NCI-H748 treated with DMSO at 0.1 percent for 48 hours (cell line): ENCODE measurements around the gene MALL.
"Not testable (repeated sequence)": the region's sequence is repeated elsewhere in the genome, so short reads cannot be mapped to it uniquely, and the experiment has no call there.

Experiments used
- DNase-seq: peaks from one replicate; lab custom pipeline; 2025; lab: John Stamatoyannopoulos, UW

The MALL gene

DNA sequence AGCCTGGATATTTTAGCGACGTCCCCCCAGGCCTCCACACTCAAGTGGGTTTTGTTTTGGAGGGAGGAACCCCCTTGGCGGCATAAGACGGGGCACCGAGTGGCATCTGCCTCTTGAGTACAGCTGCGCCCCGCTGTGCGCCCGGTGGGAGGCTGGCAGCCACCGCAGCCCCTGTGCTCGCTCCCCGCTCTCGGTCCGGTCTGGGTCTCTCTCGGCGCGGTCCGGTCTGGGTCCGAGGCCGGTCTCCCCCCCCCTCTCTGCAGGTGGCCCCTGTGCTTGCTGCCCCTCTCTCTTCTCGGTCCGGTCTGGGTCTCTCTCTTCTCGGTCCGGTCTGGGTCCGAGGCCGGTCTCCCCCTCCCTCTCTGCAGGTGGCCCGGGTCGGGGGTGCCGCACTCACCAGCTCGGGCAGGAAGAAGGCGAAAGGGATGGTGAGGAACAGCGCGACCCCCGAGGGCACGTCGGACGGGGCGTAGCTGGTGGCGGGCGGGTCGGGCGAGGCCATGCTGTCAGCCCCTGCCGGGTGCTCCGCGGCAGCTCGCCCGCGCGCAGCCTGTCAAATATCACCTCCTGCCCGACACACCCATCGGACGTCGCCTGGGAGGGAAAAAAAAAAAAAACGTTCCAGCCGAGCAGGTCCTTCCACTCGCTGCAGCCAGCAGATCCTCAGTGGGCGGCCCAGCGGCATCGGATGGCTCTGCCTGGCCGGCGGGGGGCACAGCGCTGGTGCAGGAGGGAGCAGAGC, at the start of gene MALL:
MALL (minus strand) TSS at position 532 of the 742 bp plus-strand sequence; CDS start at position 502, 30 bp downstream.
- peak; percentile 43 for DNase-seq

DNA sequence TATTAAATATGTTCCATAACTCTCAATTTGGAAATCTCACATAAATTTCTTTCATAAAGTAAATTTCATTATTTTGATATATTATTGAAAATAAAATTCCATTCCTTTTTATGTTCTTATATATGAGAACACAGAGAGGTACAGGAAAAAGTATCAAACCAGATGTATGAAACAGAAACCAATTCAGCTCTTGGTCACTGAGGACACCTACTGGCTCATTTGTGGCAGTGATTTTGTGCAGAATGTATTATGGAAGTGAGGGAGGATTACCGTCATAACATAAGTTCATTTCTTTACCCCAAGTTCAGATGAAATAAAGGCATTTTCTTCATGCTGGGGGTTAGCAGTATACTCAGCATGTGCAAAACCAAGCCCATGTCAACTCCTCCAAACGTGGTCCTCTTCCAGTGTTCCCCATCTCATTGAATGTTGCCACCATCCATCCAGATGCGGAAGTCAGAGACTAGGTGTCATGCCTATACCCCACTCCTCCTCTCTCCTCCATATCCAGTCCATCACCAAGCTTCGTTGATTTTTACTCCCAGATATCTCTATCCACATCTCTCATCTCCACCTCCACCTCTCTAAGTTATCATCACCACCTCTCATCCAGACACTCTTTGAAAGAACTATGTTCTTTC, 41.7 kb upstream of the MALL start:
- peak; percentile 26 for DNase-seq

DNA sequence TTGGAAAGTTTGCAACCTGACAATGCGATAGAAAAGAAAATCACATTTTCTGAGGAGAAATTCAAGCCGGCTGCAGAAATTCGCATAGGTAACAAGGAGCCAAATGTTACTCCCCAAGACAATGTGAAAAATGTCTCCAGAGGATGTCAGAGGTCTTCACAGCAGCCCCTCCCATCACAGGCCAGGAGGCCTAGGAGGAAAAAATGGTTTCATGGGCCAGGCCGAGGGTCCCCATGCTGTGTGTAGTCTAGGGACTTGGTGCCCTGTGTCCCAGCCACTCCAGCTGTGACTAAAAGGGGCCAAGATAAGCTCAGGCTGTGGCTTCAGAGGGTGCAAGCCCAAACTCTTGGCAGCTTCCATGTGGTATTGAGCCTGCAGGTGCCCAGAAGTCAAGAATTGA, 39.2 kb upstream of the MALL start:
- DNase-seq, result not testable (repeated sequence)

DNA sequence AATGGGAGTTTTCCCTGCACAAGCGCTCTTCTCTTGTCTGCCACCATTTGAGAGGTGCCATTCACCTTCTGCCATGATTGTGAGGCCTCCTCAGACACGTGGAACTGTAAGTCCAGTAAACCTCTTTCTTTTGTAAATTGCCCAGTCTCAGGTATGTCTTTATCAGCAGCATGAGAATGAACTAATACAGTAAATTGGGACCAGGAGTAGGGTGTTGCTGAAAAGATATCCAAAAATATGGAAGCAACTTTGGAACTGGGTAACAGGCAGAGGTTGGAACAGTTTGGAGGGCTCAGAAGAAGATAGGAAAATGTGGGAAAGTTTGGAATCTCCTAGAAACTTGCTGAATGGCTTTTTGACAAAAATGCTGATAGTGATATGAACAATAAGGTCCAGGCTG, 38.6 kb upstream of the MALL start:
- not testable (repeated sequence) for DNase-seq

DNA sequence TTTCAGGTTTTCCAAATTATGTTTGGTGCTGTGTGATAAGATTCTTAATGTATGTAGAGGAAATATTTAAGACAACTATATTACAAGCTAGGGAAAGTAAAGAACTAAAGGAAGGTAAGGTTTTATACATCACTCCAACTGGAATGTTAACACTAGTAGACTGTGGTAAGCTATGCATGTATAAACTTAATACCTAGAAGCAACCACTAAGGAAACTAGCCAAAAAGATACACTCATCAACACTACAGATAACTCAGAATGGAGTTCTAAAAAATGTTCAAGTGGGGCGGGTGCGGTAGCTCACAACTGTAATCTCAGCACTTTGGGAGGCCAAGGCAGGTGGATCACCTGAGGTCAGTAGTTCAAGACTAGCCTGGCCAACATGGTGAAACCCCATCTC, 37.8 kb upstream of the MALL start:
- no peak for DNase-seq

DNA sequence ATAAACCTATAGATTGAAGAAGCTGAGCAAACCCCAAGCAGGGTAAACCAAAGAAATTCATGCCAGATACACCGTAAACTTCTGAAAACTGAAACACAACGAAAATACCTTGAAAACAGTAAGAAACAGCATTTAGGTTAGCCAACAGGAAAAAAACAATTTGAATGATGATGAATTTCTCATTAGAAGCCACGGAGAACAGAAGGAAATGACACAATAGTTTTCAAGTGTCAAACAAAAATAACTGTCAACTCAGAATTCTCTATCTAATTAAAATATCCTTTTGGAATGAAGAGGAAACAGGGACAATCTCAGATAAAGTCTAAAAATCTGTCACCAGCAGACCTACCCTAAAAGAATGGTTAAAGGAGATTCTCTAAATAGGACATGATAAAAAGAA, 37.3 kb upstream of the MALL start:
- no peak for DNase-seq

DNA sequence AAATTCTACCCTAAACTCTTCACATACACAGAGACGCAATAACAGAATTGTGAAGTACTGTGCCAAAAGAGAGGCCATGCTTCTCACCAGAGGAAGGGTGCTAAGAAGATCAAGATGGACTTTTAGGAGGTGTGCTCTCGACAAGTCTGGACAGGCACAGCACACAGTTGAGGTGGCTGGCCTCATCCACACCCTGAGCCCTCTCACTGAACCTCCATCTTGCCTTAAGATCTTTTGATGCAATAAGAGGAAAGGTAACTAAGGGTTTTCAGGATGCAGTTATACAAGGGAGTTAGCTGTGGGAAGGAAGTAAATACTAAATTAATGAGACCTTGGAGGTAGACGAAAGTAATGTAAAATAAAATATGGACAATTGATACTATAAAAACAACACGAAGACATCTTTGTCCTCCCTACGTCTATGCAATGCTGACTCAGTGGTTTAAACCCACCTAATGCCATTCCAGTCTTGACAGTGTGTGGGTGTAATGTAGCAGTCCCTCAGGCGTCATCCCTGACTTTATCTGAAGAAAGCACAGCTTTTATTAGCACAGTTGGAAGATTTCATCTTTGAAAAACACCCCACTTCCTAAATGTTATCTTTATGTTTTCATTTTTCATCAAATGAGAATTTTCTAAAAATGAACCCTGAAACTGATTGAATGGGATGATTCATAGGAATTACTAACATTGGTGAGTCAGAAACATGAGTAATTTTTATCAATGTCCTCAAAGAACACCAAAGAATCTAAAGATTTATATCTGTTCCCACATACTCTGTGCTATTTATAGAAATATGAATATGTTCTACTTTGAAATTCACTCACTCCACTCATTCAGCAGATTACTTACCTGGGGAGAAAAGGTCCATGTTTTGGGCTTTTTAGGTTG, 34.0 kb upstream of the MALL start:
- DNase-seq, result no peak

DNA sequence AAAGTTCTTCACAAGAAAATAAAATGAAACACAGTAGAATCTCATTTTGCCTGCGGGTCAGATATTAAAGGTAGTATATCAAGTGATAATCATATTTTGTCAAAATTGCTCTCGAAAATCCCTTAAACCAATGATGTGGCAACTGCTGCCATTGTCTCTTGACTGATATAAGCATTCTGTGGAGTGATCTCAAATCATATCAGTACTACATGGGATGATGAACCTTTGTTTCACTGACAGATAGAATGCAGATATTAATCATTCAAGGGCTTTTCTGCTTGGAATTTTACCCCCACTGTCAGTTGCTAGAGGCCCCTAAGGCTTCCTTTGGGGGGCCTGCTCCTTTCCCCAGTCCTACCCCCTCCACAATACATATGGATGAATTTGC, 31.3 kb upstream of the MALL start:
- DNase-seq, result no peak

DNA sequence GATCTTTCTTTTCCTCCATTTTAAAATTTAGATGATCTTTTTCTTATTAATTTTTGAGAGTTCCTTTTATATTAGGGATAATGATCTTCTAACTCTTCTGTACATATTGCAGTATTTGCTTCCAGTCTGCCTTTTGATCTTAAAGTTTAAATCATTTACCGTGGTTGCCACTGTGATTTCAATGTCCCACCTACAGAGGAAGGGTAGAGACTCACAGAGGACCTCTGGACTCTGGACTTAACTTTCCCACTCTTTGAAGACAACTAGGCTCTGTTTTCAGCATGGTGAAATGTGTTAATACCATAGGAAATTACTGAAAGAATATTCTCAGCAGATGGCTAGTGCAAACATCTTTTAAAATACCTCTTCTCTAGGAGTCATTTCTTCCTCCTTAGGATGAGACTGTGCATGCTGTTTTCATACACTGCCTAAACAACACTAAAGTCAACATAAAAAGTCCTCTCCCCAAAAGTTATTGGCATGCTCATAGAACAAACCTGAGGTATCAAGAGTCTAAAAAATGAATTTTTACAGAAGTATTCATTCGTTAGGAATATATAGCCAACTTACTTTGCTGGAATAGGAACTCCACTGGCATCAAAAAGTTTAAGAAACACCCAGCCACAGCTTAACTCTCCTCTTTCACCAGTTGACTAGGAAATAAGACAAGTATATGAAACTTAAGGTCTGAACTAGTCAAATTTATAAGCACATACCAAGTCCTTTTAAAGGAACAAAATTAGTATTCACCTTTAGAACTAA, 30.7 kb upstream of the MALL start:
- DNase-seq, result no peak

DNA sequence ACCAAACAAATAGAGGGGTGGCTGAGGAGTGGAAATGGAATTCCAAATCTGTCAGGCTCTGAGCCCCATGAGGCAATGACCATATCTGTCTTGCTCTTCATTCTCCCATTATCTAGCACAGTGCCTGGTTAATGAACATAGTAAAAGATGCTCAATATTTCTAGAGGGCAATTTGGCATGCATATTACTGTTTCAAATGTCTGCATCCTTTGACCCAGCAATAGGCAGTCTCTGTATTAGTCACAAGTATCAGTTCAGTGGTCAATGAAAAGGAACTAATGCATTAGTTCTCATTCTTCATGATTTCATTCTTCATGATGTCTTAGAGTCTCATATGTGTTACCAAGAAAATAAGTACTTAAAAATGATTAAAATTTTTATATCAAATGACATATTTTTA, 28.4 kb upstream of the MALL start:
- DNase-seq, result no peak

DNA sequence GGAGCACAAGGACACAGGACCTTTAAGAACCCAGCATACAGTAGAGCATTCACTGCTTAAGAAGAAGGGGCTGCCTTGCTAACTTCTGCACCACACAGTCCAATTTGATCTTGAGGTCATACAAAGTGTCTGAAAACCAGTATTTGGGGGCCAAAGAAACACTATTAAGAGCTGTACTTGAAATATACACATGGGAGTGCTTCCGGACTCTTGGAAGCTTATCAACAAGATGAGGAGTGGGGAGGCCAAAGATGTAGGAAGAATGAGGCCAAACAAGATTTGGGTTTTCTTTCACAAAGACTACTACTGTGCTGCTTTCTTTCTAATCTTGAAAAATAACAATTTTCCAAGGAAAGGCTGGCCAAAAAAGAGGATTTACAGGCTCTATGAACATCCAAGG, 24.8 kb upstream of the MALL start:
- DNase-seq, result no peak

DNA sequence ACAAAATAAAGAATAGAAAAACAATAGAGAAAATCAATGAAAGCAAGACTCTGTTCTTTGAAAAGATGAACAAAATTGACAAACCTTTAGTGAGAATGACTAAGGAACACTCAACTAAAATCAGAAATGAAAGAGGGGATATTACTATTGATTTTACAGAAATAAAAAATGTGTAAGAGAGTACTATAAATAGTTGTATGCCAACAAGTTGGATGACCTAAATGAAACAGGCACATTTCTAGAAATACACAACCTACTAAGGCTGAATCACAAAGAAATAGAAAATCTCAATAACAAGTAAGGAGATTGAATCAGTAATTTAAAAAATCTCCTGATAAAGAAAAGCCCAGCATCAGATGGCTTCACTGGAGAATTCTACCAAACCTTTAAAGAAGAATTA, 18.4 kb upstream of the MALL start:
- no peak for DNase-seq

DNA sequence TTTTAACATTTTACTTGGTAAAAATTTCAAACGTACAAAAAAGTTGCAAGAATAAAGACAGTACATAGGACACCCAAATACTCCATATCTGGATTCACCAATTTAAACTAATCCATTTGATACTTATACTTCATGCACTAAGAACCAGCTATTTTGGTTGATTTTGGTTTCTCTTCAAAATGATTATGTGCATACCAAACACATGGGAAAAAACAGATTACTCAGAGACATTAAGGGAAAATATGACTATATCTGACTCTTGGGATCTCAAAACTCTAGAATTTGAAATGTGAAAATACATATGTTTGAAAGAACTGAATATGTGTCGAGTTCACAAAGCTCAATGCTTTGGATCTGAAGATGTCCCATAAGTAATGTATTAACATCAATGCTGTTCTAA, 15.5 kb upstream of the MALL start:
- no peak for DNase-seq

DNA sequence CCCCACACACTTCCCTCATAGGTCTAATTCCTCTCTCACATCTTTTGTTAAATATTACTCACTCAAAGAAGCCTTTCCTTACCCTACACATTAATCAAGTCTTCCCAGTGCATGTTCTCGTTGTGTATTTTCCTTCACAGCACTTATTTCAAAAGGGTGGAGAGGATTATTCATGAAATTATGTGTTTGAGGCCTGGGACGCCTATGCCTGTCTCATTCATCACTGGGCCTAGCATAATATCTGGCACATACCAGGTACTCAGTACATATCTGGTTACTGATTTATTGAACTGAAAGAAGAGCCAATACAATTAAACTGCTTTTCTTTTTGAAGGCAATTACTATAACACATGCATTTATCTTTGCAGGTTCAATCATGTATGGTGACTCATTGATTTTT, 15.1 kb upstream of the MALL start:
- no peak for DNase-seq

DNA sequence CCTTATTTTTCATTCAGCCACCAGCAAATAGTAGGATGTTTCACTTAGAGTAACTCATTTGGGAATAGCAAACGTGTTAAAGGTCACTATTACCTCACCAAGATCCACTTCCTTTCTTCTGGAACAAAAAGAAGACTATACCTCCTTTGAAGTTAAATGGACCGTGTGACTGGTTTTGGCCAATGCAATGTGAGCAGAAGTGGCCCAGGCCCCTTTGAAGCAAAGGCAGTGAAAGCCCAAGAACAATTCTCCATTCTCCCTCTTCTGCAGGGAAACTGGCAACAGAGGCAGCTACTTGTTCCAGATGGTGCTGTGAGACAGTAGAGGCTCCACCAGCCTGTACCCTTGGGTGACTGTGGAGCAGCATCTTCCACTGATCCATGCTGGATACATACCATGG, 11.3 kb upstream of the MALL start:
- no peak for DNase-seq

DNA sequence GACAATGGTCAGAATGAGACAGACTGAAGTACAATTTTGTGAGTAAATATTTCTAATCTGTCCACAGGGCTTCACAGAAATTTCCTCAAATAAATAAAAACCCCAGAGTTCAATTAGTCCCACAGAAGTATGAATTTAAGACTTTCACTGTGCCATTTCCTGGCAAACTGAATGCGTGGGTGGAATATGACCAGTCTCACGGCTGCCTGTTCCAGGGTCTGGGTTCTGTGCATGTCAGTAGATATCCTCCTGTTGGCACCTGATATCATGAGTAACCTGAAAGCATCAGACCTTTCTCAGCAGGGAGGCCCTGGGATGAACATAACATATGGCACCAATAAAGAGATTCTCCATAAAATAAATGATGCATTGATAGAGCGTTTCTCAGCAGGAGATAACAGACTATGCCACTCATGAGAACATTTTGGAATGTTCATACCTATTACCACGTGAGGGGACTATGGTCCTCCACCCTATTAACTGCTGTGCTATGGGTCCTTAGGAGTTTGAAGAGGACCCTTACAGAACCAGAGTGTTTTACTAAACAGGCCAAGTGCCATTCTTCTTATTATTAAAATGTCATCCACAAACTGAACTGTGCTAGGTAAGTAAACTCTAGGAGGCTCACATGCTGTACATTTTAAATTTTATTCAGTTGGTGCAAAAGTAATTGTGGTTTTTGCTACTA, 10.6 kb upstream of the MALL start:
- no peak for DNase-seq

DNA sequence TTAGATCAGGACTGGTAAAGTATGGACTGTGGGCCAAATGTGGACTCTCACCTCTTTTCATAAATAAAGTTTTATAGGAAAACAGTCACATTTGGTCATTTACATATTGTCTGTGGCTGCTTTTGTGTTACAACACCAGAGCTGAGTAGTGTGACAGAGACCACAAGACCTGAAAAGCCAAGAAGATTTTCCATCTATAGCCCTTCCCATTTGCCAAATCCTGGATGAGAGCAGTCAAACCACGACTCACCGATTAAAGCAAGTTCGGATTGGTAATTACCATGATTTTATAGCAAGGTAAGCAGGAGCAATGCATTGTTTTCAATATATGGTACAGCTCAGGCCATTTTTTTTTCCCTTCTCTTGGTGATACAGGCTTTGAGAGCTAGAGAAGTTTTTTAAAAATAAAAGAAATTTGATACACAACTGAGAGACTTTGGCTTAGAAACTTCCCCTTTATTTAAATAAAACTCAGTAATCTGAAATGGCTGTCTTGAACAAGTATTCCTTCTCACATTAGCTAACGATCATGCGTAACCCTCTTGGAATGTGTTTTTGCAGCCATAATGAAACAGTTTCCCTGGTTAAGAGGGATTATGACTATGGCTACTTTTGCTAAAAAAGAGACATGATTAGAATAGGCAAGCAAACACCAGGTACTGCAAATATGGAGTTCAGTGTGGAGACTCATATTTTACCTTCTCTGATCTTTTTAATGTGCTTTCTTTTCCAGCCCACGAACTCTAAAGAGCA, 9.5 kb upstream of the MALL start:
- no peak for DNase-seq

DNA sequence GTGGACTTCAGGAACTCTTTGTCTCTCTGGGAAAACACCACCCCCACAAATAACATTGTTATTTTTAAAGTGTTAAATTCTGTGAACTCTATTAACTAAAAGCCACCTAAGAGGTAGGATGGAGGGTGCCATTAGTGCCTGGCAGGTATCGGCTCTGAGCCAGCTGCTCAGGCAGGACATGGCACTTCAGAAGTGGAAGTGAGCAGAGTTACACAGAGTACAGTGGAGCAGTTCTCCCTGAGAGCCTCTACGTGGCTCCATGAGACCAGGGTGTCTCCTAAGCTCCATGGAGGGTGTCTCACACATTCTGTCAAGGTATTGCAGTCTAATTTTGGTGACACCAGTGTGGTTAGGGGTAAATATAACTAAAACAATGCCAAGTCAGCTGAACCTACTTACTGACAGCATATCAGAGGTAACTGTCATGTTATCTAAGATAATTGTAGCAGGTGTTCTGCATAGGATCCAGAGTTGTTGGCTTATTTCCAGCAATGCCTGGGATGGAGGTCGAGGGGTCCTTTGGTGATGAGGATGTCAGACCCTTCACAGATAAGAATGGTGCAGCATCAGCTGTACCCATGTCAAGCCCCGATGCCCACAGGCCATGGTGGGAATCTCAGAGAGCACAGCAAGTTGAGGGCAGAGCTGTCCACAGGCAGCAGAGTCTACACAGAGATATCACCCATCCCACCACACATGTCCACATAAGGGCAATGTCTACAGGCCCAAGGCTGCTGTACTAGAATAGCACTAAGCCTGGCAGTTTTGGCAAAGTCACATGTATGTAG, 8.6 kb upstream of the MALL start:
- DNase-seq, result no peak

DNA sequence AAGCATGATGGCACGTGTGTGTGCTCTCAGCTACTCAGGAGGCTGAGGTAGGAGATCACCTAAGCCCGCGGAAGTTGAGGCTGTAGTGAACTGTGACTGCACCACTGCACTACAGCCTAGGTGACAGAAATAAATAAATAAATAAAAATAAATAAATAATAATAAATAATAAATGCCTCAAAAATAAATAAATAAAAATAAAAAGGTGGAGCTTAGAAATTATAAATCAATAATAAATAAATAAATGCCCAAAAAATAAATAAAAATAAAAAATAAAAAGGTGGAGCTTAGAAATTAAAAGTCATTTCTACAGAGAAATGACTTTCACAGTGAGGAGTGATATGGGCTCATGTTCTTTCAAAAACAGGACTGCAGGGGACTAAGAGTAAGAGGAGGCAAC, 6.0 kb upstream of the MALL start:
- no peak for DNase-seq

DNA sequence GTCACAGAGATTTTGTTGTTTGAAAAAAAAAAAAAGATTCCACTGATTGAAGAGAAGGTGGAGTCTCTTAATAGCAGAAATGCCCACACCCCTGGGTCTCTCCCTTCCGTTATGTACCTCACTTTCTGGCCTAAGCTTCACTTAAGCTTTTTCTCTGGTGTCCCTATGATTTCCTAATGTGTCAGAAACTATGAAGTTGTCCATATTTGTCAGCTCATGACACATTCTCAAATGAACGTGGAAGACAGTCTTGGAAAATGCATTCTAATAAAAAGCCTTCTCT, 5.4 kb upstream of the MALL start:
- DNase-seq, result no peak
